GM08714 (cell line): ENCODE data around the gene ASCL1.
A peak's percentile ranks its signal among the peaks of the same experiment; 100 is the strongest.

Source experiments
- H3K4me3 ChIP-seq: fragments of 200-500 bp; sonication (Bioruptor generic); 2 replicates; pipeline ENCODE4 v1.5.1; 2014; ENCODE audit warnings: mild to moderate bottlenecking, low read length, inconsistent platforms
- ZNF274 ChIP-seq: IDR thresholded peaks from 2 replicates; pipeline ENCODE4 v1.6.1; 2012; ENCODE audit warnings: mild to moderate bottlenecking, low read depth, low read length

ASCL1 gene

DNA sequence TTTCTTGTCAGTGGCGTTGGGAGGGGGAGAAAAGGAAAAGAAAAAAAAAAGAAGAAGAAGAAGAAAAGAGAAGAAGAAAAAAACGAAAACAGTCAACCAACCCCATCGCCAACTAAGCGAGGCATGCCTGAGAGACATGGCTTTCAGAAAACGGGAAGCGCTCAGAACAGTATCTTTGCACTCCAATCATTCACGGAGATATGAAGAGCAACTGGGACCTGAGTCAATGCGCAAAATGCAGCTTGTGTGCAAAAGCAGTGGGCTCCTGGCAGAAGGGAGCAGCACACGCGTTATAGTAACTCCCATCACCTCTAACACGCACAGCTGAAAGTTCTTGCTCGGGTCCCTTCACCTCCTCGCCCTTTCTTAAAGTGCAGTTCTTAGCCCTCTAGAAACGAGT, 1.9 kb downstream of the ASCL1 start:
- peak overlapping the region; percentile 76 for H3K4me3 ChIP-seq
- TF ChIP-seq ZNF274: no peak

DNA sequence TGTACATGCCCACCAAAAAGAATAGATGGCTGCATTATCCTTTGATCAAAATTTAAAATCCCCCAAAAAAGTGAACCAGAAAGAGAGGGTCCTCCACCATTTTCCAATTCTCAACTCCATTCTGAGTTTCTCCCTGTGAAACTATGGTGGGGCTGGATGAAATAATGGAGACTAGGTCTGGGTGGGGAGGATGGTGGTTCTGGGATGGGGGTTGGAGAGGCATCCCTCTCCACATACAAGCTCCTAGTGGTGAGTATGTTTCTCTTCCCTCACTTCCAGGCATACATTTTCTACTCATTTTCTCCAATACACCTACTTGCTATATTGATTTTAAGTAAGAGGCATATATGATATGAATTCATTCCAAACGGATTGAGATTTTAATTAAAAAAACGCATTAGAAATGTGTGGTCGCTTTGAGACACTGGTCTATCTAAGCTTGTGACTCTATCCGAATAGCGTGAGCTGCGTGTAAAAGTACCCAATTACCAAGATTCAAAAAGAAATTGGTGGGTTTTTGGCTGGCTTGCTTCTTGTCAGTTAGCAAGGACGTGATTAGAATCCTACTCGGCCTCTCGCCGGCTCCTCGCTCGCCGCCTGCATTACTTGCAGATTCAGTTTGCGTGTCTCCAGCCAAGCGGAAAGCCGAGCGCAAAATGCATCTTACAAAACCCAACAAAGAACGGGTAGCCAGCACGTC, 3.4 kb downstream of the ASCL1 start:
- no peak overlapping the region; the same call in 1 of the 2 replicates for H3K4me3 ChIP-seq
- no peak for TF ChIP-seq ZNF274

DNA sequence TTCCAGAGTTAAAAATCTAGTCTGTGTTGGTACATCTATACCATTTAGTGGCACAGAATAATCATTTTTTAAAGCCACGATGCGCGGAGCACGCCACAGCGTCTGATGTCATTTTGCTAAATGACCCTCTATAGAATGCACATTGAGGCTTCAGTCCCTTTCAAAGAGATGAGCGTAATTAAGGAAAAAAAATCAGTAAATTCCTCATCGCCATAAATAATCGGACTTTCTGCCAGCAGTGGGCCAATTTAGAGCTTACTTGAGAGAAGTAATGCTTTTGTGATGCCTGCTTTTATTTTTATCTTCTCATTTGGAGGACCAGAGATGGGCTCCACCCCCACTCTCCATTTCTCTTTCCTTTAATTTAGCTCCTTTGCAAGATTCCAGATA, 4.0 kb downstream of the ASCL1 start:
- H3K4me3 ChIP-seq: no peak overlapping the region; the same call in 1 of the 2 replicates
- no peak for TF ChIP-seq ZNF274

DNA sequence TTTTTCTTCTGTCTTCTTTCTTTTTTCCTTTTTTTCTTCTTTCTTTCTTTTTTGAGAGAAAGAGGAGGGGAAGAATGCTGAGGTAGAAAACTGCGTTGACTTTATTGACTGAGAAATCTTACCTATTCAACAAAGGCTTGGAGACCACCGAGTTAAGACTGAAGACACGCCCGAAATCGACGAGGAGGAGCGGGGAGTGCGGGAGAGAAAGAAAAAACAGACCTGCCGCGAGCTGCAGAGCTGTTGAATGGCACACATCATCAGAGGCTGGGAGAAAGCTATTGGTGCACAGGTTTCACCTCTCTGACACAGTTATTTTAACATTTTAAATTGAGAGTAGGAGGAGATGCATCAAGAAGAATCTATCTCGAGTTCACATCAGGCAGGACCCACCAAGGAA, 5.1 kb downstream of the ASCL1 start:
- H3K4me3 ChIP-seq: peak overlapping the region; percentile 37; the same call in 1 of the 2 replicates
- TF ChIP-seq ZNF274: no peak

DNA sequence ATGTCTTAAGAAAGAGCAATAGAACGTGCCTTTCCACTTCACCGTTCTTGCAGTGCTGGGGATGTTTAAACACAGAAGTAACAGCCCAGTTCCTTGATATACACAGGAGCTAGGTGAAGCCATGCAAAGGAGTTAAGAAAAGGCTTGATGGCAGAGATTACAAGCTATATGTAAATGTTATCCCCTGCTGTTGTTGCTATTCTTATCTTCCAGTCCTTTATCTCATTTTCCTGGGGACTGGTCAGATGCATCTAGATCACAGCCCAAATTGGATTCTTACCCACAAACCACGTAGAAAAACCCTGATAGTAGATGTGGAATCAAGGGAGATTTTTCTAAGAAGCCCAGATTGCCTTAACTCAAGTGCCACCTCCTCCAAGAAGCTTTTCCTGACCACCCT, 5.5 kb downstream of the ASCL1 start:
- H3K4me3 ChIP-seq: no peak overlapping the region
- no peak for TF ChIP-seq ZNF274

DNA sequence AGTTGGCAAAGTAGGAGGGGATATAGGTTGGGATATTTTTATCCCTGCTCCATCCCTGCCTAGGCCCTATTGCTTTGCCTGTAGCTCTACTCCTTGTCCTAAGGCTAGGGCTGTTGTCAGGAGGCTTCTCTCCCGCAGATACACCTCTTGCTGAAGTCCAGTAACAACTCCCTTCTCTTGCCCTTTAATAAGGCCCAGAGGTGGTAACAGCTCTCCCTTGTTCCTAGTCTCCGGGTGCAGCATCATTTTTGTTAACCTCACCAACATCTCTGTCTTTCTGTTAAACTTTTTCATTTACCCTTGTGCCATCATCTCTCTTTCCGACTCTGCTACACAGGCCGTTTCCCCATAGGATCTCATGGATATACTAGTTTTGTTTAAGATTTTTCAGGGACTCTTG, 6.3 kb downstream of the ASCL1 start:
- no peak overlapping the region for H3K4me3 ChIP-seq
- no peak for TF ChIP-seq ZNF274

DNA sequence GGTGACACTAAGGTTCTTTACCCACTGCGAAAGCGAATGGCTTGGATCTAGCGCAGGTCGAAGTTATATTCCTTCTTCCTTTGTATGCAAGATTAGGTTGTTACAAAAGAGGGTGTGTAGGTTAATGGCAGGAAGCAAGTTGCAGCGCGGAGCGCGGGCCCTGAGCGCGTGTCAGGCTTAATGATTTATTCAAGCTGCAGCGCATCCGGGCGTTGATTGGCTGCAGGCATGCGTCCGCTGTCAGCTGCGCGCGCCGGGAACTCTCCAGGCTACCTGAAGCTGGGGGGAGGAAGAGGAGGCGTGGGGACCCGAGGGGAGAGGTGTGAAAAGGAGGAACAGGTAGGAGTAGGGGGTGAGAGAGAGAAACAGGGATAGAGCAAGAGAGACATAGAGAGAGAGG, 7.4 kb downstream of the ASCL1 start:
- TF ChIP-seq ZNF274: no peak
- H3K4me3 ChIP-seq: peak overlapping the region; percentile 55; the same call in 1 of the 2 replicates

DNA sequence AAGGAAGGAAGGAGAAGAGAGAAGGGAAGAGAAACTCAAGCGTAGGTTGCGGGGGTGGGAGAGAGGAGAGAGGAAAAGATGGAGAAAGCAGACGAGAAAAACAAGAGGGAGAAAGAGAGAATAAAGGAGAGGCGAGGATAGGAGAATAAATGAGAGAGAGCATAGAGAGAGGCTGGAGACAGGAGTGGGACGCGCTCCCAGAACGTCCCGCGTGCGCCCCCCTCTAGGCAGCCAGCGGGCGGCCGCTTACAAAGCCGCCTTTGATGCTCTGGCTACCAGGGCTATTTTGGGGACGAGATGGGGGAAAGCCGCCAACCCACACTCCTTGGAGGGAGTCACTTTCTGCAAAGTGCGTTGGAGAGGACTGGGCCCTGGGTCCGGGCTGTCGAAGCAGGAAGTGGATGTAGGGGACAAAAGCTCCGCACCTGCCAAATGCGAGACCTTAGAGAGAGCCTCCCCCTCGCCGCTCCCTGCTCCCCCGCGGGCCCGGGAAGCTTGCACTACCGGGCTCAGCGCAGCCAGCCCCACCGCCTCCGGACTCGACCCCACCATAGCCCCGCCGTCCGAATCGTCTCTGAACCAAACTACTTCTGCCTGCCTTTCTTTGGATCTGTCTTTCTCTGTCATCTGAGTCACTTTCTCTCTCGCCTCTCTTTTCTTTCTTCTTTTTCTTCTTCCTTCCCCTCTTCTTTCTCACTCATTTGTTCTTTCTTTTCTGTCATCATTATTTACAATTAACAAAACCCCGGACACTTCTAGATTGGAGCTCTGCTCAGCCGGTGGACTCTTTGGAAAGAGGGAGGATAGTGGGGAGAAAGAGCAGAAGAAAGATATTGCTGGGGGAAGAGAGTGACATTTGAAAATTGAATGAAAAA, 8.0 kb downstream of the ASCL1 start:
- no peak for TF ChIP-seq ZNF274
- H3K4me3 ChIP-seq: peak overlapping the region; percentile 55; the same call in 1 of the 2 replicates

DNA sequence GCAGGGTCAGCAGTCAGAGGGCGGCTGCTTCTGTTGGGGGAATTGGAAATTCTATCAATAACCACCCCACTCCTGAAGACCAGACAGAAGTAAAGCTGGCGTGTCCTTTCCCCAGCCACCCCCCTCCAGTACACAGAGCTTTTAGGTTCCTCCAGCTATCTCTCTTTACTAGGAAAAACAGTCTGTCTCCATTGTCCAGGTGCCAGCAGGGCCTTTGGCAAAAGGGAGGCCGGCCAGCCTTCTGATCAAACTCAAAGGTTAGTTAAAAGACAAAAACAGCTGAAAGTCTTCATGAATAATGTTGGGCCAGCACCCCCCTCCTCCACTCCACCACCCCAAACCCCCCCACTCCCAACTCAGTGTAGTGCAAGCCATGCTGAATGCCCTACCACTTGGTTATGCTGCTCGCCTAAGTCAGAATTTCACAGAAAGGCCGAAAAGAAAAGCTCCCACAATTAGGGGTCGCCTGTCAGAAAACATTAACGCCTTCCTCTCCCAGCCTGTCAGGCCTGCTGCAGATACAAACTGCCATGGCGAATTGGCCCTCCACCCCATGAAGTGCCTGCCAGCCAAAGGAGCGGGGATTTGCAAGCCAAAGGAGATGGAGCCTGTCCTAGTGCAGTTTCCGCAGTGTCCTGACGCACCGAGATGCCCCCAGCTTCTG, 8.9 kb downstream of the ASCL1 start:
- no peak for TF ChIP-seq ZNF274
- no peak overlapping the region for H3K4me3 ChIP-seq

DNA sequence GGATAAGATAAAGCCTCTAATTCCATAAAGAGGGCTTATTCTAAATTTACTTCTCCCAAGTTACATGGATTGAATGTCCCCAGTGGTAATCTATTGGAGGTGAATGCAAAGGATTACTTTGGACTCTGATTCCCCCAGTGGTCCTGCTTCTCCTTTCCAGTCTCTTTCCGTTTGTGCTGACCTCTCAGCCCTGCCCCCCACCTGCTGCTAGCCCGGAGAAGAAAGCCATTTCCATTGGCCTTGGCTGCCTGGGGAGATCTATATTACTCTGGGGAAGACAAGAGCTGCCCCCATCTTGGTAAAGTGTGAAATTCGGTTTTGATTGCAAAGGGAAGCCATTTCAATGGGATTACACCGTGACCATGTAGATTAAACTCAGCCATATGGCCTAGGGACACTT, 13.3 kb downstream of the ASCL1 start:
- no peak for TF ChIP-seq ZNF274
- no peak overlapping the region for H3K4me3 ChIP-seq

DNA sequence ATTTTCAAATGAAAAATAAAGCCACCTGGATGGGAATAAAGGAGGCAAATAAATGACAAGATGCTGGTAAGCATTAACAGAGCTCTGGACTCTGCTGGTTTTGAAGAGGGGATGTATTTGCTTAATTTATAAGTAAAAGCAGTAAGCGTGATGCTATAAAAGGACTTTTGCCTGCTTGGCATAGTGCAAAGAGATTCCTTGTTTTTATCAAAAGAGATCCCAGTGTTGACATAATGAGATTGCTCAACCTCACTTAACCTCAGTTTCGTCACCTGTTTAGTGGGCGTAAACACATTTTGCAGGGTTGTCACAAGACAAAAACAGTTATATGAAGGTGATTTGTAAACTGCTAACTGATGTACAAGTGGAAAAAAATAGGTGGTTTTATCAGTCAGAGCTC, 13.8 kb downstream of the ASCL1 start:
- H3K4me3 ChIP-seq: no peak overlapping the region
- TF ChIP-seq ZNF274: no peak

DNA sequence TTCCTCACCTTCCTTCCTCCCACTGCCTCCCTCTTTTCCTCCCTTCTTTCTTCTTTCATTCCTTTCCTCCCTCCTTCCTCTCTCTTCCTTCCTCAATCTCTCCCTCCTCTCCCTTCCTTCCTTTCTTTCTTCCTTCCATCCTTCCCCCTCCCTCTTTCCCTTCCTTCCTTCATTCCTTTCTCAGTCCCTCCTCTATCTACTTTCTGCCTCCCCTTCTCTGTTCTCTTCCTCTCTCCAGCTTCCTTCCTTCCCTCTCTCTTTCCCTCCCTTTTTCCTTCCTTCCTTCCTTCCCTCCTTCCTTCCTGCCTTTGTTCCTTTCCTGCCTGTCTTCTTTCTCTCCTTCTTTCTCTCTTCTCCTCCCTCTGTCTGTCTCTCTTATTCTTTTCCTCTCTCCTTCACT, 16.1 kb downstream of the ASCL1 start:
- no peak for TF ChIP-seq ZNF274
- H3K4me3 ChIP-seq: no peak overlapping the region

DNA sequence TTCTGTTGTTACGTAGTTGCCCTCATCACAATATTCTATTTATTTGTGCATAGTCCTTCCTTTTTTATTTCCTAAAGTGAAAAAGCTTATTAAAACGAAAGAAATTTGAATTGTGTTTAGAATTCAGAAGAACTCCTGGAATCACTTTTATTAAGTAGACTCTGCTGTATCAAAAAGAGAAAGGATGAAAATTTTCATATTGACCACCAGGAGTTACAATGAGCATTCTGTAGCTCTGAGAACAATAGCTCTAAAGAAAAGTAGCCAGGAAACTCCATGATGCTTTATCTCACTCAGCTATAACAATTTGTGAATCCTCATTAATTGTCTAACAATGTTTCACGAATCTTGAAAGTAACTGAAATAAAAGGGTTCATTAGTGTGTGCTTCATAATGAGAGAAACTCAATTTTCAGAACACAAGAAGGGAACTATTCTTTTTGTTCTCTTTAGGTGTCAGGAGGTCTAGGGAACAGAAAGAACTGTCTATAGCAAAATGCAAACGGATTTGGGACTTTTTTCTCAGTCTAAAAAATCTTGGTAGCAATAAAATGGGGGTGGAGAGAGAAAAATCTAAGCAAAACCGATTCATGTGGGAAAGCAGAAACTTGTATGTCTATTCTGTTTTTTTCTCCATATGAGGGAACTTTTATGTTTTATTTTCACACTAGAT, 19.3 kb downstream of the ASCL1 start:
- H3K4me3 ChIP-seq: no peak overlapping the region
- no peak for TF ChIP-seq ZNF274
